NCI-H2171 treated with DMSO at 0.1 percent for 48 hours (cell line): ENCODE measurements around the gene COL19A1.

Experiments
- DNase-seq: peaks from one replicate; lab custom pipeline; 2025; lab: John Stamatoyannopoulos, UW

COL19A1 gene

GRCh38 chr6:70124882-70125545 lies 258.7 kb downstream of the COL19A1 start:
- DNase-seq: no peak

DNA sequence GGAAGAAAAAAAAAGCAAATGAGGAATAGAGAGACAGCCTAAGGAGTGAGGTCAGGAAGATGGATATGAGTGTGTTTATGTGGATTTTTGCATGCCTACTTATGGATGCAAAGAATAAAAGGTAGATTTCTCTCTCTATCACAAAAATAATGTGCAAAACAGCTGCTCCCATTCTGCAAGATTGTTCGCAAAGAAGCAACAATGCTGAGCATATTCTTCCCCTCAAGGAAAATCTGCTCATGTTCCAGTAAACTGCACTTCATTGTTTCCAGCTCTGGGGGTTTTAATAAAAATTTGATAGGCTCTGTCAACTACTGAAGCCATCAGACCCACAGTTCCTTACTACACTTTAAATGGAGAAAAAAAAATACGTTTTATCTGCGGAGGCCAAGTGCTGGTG lies 259.2 kb downstream of the COL19A1 start:
- DNase-seq: no peak

DNA sequence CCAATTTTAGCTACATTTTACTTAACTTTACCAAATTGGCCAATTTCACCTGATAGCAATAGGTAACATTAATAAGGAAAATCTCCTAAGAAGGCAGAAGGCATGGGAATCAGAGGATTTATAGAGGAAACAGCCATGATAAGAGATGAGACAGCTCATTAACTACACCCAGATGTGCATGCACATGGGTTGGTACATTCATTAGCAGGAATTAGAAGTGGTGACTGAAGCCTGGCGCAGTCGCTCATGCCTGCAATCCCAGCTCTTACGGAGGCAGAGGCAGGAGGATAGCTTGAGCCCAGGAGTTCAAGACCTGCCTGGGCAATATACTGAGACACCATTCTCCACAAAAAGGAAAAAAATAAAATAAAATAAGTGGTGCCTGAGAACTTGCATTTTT lies 263.0 kb downstream of the COL19A1 start:
- DNase-seq: no peak

- no peak for DNase-seq
Observed at GRCh38 chr6:70130865-70131264, 264.5 kb downstream of the COL19A1 start.

- DNase-seq: peak; percentile 60
Observed at GRCh38 chr6:70131528-70131927, 265.2 kb downstream of the COL19A1 start.

DNA sequence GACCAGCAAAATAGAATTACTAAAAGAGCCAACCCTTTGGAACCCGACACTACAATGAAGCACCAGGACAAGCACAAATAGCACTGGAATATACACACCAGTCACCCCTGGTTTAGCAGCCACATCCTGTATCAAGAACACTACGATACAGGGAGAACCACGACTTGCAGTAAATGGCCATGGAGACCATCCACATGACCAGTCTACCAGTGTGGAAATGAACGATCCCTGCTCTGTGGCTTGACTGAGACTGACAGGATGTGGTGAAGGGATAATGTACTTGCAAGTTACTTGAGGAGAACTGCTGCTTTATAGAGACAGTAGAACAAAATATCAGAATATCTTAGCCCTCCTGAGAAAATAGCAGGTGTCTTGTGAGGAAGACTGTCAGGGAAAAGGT lies 266.9 kb downstream of the COL19A1 start:
- no peak for DNase-seq

GRCh38 chr6:70134542-70134941 lies 268.2 kb downstream of the COL19A1 start:
- no peak for DNase-seq

DNA sequence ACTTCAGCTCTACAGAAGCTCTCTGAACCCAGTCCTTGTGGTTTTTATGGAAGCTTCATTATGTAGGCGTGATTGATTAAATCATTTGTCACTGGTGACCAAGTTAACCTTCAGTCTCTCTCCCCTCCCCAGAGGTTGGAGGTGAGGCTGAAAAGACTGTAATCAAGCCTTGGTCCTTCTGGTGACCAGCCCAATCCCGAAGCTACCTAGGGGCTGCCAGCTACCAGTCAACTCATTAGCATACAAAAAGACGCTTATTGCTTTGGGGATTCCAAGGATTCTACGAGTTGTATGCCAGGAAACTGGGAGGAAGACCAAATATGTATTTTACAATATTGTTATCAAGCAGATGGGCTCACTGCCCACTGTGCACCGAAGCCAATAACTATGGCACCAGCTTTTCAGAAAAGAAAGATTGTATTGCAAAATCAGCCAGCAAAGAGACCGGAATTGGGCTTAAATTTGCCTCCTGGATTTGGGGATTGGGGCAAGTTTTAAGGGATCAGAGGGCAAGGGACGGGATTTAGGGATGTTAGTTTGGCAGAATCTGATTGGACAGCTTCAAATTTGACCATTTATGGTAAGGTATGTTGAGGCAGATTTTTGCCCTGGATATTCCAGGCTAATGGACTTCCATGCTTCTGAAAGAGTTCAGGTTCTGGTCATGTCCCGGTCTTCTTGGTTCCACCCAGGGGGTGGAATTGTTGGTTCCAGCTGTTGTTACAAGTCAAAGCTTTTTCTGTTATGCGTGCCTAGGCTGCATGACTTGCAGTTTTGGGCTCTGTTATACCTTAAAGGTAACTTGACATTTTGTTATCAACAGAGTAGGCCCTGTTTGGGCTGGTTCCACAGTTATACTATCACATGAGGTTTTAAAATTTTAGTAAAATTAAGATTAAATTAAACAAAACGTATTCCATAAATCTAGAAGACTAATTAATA lies 269.1 kb downstream of the COL19A1 start:
- DNase-seq: no peak

GRCh38 chr6:70136996-70137395 lies 270.6 kb downstream of the COL19A1 start:
- DNase-seq: no peak

DNA sequence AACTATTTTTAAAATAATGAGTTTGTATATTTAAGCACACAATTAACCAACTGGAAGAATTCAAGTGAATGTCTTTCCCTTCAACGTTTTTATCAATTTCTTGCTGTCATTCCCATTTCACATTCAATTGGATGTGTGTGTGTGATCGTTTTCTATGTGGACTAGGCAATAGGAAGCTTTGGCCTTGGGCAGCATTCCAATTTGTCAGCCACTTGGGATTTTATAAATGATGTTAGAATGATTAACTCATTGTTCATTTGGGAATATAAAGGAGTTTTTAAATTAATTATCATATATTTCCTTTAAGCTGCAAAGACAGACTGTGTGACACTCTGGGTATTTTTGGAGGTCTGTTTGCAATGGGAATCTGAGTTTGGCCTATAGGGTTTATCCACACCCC lies 274.1 kb downstream of the COL19A1 start:
- no peak for DNase-seq

- no peak for DNase-seq
Observed at GRCh38 chr6:70142034-70142433, 275.7 kb downstream of the COL19A1 start.

DNA sequence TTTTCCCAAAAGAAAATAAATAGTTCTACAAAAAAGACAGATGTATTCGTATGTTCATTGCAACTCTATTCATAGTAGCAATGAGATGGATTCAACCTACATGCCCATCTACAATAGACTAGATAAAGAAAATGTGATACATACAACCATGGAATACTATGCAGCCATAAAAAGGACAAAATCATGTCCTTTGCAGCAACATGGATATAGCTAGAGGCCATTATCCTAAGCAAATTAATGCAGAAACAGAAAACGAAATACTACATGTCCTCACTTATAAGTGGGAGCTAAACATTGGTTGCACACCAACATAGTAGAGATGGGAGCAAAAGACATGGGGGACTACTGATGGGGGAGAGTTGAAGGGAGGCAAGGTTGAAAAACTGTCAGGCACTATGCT lies 278.8 kb downstream of the COL19A1 start:
- no peak for DNase-seq

GRCh38 chr6:70149209-70149788 lies 282.9 kb downstream of the COL19A1 start:
- no peak for DNase-seq

DNA sequence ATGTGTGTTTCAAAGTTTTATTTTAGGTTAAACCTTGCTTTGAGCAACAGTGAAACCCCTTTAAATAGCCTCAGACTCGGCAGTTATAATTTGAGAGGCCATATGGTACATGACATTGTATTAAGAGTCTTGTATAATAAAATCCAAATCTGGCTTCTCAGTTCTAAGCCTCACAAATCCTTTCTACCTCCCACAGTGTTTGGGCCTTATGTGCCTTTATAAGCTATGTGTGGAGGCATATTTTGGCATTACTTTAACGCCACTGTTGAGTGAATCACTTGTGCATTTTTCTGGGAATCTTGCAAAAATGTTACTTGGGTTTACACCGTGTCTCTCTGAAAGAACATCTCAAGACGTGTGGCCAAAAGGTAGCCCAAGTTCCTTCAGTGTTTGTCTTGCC lies 284.2 kb downstream of the COL19A1 start:
- DNase-seq: no peak

- peak; percentile 7 for DNase-seq
Observed at GRCh38 chr6:70151616-70152015, 285.3 kb downstream of the COL19A1 start.

DNA sequence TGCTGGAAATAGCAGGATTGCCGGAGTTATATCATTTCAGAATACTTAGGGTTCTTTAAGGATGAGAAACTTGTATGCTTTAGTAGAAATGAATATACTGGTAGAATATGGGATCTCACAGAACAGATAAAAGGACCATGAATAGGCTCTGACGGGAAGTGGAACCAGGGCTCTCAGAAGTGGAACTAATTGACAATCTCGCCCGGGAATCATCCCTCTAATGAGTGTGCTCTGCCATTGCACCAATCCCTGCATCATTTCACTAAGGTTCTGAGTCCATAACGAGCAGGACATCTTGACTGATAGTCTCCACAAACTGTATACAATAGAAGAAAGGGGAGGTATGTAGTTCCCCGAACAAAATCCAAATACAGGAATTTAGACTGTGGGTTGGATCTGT lies 286.4 kb downstream of the COL19A1 start:
- DNase-seq: no peak

DNA sequence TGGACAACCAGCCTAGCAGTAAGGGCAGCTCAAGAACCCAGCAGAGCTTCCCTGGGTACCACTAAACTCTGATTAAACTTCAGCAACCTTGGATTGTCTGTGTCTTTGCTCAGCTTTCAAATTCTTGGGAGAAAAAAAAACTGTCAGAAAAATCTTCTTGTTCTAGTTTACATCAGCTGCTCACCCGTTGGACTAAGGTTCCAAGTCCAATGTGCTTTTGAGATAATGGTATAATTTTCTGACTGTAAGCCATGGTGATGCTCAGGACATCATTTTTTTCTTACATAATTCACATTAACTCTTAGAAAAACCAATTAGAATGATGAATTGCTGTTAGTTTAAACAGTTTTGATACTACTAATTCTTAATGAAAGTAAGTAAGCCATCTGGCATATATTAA lies 290.7 kb downstream of the COL19A1 start:
- no peak for DNase-seq

DNA sequence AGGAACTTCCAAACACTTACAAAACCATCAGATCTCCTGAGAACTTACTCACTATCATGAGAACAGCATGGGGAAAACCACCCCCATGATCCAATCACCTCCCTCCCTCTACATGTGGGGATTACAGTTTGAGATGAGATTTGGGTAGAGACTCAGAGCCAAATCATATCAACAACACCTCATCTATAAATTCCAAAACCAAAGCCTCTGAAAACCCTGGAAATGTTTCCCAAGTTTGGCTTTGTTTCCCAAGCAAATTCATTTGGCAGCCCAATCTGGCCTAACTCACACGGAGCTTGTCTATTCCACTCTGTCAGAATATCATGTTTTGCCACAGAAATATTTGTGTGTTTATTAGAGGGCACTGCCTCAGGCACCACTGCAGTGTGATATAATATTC lies 293.9 kb downstream of the COL19A1 start:
- no peak for DNase-seq

DNA sequence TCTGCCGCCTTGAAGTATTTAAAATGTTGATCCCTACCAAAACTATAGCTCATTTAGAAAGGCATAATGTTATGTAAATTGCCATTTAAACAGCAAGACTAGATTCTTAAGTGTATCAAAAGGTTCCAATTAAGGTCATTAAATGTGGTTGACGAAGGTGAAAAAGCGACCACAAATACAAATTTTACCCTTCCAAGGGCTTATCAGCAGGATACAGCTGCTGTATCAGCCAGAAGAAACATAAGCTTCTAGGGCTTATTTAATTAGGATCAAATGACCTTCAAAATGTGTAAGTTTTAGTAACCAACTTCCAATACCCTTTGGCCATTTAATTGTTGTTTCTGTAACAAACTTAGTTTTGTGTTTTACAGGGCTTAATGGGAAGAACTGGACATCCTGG lies 296.6 kb downstream of the COL19A1 start:
- no peak for DNase-seq

DNA sequence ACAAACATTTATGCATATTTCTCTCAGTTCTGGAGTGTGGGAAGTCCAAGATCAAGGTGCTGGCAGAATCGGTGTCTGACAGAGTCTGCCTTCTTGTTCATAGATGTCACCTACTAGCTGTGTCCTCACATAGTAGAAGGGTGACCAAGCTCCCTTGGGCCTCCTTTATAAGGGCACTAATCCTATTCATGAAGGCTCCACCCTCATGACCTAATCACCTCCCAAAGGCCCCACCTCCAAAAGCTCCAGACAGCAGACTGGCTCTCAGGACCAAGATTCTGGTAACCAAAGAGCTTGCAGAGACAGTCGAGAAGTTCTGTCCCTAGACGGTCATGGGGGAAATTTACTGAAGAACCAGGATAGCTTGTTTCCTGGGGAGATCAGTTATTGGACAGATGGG lies 297.4 kb downstream of the COL19A1 start:
- no peak for DNase-seq

- no peak for DNase-seq
Observed at GRCh38 chr6:70164556-70164955, 298.2 kb downstream of the COL19A1 start.

- DNase-seq: peak; percentile 69
Observed at GRCh38 chr6:70166088-70166958, 300.0 kb downstream of the COL19A1 start.
